Stimulated activated CD8-positive, alpha-beta memory T cell treated with anti-CD3 and anti-CD28 coated beads, Interleukin-4, amount 100 ng/mL, for 24 hours (primary cell): Measurements from ENCODE around the gene EBF4.

Experiments
- DNase-seq: peaks from one replicate; pipeline ENCODE4 v3.0.0-alpha.2; 2020; ENCODE audit warnings: low read depth

The EBF4 gene

DNA sequence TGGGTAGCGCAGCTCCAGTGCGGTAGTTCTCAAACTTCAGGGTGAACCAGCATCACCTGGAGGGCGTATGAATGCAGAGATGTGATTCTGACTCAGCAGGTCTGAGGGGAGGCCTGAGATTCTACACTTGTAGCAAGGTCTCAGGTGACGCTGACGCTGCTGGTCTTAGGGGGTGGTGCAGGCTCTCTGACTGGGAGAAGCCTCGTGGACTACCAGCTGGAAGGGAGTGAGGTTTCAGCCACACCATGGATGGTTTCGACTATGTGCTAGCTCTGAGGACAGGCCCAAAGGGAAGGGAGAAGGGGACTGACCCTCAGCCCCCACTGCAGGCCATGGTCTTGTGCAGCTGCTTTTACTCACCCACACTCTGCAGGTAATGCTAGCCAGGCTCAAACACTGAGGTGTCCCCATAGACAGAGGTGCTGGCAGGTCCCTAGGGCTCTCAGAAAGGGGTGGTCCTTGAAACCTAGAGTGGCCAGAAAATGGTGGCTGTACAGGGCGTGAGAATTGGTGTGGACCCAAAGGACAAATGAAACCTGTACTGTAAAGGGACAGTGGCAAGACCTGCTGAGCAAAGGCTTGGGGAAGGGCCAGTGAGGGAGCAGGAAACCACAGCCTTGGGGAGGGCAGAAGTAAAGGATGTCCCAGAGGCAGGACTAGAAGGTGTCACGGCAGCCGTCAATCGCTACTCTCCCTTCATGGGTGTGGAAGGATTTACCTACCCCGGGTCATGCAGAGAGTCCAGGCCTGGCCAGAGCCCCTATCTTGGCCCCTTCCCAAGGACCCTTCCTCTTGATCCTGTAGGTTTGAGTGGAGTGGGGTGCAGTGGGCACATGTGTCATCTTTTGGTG lies 52.7 kb downstream of the EBF4 start:
- no peak for DNase-seq

DNA sequence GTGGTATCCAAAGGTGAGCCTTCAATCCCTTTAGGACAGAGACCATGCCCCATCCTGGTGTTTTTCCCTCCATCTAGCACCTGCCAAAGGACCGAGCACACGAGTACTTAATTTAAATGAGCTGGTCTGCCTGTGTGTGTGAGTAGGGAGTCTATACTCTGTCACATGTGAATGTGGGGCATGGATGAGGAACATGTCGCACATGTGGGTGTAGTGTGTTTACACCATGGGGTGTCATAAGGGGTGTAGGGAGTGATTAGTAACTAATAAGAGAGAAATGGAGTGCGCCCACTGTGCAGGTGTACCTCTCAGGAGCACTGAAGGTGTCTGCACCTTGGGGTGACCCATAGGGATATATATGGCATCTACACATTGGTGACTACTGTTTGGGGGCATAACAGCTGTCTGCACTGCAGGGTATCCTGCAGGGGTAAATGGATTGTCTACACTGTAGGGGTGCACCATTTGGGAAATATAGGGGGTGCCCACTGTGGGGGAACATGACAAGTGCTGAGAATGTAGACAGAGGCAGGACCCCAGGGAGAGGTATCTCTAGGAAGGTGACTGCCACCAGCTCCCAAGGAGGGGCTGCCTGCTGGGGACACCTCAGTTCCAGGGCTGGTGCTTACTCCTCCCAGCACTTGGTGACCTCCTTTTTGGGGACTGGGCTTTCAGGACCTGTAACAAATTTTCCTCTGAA lies 53.5 kb downstream of the EBF4 start:
- DNase-seq: no peak

DNA sequence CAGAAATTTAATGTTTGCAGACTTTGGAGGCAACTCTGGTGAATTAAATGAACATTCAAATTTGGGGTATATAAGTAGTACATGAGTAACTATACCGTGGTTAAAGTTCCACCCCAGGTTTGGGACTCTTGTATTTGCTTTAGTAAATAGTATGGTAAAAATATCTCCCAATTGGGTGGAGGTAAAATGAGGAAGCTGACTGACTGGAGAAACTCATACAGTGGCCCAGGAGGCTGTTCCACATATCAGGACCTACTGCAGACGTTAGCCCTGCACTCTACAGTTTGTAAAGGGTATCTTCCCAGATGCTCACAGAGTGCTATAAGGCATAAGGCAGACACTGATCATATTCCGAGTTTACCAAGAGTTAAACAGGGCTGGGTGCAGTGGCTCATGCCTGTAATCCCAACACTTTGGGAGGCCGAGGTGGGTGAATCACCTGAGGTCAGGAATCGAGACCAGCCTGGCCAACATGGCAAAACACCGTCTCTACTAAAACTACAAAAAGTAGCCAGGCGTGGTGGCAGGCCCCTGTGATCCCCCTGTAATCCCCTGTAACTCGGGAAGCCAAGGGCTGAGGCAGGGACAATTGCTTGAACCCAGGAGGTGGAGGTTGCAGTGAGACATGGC lies 54.2 kb downstream of the EBF4 start:
- no peak for DNase-seq

DNA sequence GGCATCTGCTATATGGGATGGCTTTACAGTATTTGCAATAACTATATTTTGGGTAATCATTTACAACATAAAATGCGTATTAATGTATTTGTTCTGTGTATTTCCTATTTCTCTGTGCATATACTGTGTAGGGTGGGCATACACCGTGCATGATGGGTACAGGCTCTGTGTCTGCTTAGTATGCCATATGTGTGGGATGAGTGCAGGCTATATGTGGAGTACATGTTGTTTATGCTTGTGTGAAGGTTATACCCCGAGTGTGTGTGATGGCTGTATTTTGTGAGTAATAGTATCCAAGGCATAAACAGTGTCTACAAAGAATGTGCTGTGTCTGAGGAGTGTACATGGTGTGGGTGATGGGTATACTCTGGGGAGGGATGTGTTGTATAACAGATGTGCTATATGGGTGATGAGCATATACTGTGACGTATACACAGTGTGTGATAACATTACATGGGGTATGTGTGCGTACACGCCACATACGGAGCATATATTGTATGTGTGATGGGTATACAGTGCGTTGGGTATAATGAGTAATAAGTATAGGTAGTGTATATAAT lies 55.2 kb downstream of the EBF4 start:
- no peak for DNase-seq

DNA sequence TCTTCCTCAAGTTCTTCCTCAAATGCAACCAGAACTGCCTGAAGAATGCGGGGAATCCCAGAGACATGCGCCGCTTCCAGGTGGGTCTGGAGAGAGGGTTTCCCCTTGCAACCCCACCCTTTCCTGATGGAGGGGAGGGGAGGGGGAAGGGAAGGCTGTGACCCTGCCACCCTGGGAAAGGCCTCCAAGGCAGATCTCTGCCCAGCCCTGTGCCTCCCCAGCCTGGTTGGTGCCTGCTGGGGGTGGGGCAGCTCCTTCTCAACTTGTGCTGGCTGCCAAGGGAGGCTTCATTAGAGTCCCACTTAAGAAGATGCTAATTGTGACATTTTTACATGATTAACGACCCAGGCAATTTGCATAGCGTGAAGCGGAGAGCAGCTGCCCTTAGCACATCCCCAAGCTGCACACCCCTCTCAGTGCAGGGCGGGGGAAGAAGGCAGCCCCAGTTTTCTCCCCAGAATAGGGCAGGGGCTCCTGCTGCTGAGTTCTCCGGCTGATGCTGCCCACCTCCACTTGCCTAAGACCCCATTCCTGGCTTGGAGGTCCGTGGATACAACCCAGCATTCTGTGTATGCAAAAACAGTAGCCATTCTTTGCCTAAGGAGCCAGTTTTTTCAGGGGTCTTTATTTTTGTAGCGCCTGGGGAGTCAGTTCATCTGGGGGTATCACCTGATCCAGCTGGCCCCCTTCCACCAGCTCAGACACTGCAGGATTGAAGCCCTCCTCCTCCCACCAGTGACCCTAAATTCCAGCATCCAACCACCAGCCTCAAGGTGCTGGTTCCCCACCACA lies 56.2 kb downstream of the EBF4 start:
- DNase-seq: no peak

DNA sequence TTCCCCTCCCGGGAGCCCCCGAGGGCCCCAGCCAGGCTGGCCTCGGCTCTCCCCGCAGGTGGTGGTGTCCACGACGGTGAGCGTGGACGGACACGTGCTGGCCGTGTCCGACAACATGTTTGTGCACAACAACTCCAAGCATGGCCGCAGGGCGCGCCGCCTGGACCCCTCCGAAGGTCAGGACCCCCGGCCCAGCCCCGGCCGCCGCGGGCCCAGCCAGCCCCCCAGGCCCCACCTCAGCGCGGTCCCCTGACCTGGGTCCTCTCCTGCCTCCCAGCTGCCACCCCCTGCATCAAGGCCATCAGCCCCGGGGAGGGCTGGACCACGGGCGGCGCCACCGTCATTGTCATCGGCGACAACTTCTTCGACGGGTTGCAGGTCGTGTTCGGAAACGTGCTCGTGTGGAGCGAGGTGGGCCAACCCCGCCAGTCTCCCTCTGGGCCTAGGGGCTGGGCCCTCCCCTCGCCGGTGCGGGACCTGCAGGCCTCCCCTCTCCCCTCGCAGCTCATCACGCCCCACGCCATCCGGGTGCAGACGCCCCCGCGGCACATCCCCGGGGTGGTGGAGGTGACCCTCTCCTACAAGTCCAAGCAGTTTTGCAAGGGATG lies 56.9 kb downstream of the EBF4 start:
- DNase-seq: no peak

DNA sequence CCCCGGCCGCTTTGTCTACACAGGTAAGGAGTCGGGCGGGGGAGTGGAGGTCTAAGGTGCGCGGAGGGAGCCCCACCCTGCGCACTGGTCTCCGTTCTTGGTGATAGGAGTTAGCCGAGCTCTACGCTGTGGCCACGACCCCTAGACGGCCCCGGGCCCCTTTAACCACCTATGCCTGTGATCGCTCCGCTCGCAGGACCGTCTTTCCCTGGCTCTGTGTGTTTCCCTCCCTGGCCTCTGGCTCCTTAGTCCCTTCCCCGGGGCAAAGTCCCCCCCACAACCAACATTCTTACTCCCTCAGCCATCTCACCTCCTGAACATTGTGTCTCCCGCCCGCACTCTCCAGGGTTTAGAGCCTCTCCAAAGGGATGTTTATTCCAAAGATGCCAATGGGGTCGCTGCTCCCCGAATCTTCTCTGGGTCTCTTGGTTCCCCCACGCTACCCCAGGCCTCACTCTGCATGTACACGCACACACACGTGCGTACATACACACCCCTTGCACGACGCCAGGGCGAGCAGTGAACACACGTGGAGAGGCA lies 57.4 kb downstream of the EBF4 start:
- DNase-seq: no peak

- DNase-seq: no peak
Measured at GRCh38 chr20:2750491-2751251, 58.1 kb downstream of the EBF4 start.

DNA sequence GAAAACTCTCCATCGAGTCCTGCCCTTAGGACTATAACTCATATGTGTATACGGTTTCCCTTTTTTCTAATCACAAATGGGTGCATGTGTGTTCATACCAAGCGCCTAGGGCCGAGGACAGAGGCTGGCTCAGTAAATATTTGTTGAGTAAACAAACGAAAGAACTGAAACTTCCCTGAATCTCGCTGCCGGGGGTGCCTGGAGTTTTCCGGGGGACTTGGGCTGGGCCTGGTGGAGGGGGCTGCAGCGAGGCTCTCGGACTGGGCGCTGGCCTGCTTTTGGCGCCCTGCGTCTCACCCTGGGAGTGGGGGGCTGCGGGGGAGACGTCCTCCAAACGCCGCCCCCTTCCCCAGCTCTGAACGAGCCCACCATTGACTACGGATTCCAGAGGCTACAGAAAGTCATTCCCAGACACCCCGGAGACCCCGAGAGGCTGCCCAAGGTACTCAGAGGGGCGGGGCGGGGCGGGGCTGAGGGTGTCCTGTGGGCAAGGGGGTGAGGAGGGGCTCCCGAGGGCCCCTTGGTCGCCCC lies 58.8 kb downstream of the EBF4 start:
- DNase-seq: no peak

GRCh38 chr20:2751878-2752566 lies 59.4 kb downstream of the EBF4 start:
- DNase-seq: no peak

GRCh38 chr20:2752567-2753460 lies 60.2 kb downstream of the EBF4 start:
- DNase-seq: no peak

- DNase-seq: no peak
Measured at GRCh38 chr20:2753461-2754040, 61.0 kb downstream of the EBF4 start.

DNA sequence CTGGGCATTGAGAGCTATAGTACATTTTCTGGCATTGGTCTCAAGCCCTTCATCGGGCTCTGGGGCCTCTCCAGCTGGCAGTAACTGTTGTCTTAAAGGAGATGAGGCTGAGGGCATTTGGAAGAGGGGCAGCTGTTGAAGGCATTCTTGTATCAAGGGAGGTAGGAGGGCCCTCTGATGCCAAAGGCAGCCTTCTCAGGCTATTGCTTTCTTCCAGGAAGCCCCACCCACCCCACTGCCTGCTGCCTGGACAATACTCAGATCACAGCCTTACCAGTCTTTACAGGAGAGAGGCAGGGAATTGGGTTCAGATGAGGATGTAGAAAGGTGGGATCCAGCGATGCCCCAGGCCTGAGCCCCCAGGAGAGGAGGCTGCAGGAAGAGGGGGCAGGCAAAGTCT lies 61.8 kb downstream of the EBF4 start:
- DNase-seq: no peak

GRCh38 chr20:2755451-2756055 lies 63.0 kb downstream of the EBF4 start:
- DNase-seq: no peak

DNA sequence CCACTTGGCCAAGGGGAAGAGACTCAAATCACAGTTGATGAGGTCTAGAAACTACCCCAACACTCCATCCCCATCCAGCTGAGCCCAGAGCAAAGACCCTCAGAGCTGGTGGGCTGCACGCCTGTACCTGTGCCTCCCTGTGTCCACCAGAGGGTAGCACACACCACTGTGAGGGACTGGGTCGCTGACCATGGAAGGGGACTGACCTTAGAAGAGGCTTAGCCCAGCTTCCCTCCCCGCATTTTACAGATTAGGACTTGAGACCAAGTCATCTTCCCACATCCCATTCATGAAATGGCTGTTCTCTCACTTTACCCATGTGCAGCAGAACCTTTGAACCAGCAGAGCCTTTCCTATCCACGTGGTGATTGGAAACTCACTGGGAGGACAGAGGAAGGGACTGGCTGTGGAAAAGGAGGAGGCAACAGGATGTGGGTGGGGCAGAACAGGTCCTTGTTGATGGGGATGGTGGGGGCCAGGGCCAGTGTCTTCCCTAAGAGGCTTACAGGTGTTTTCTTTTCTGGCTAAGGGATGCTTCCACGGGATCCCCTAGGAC lies 63.6 kb downstream of the EBF4 start:
- no peak for DNase-seq

DNA sequence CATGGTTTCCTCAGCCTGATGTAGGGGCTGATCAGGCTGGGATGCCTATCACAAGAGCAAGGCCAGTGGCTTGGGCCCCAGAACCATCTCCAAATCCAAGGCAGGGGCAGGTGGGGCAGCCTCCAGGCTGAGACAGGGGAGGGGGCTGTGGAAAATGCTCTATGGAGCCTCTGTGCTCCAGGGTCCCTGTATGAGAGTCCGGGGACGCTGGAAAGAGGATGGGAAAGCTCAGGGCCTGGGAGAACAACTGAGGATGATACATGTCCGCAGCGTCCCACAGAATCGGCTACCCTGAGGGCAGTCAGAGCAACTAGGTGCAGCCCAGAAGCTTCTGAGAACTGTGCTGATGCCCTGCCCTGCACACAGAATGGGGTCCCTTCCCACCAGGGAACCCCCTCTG lies 64.4 kb downstream of the EBF4 start:
- DNase-seq: no peak

- no peak for DNase-seq
Measured at GRCh38 chr20:2757969-2758368, 65.4 kb downstream of the EBF4 start.
